Measurements from ENCODE around the gene TBC1D1. TPM values are rescaled to one million over a fixed set of nuclear protein-coding genes. Genes with fewer than 3 reads are reported as not detected.
A peak's percentile ranks its signal among the peaks of the same experiment; 100 is the strongest.

TBC1D1 gene
- total and polyA plus RNA-seq, 5 donors from 2014 or later = 12.3 to 48.2 (median 19.4) TPM

DNA sequence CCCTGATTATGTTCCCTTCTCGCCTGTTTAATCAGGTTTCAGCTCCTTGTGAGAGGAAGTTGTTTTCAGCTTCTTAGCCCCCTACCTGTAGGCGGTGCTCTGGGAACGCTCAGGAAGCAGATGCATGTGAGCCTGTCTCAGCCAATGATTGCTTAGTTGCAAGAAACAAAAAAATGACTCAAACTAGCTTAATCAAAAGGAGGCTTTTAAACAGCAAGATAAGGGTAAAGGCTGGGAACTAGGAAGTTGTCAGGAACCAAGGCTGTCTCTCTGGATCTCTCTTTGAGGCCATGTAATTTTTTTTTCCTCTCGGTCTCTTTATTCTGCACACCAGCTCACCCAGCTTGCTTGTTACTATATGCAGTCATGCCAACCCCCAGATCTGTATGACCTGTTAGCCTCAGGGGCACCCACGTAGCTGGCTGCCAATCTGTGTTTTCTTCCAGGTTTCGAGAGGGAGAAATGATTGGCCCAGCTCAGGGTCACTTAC, 178.4 kb downstream of the TBC1D1 start:
- Mint-ChIP-seq H3K27me3 (no peaks in the 10 kb centered on the region), H3K9me3 (peaks cover 0 to 2% (median 0%) of the 10 kb centered on the region in 7 donors), H3K4me1 (peaks cover 5 to 13% (median 9%) of the 10 kb centered on the region in 4 donors), H3K36me3 (peaks cover 34% of the 10 kb centered on the region), H3K27ac (peak overlapping the region in 2 of 3 donors; percentile 33 to 80), H3K4me3 (no peak overlapping the region)
- ATAC-seq (ENCODE audit: low read depth in 2 of 2) = peak; percentile 45 to 74
- Histone ChIP-seq H3K36me3 (ENCODE audit: control insufficient read depth, insufficient read depth, low read length) (peaks cover 4% of the 10 kb centered on the region), H3K27me3 (ENCODE audit: control insufficient read depth, insufficient read depth, low read length) (no peaks in the 10 kb centered on the region), H3K4me1 (ENCODE audit: control insufficient read depth, insufficient read depth, low read length, poor library complexity, severe bottlenecking) (no peaks in the 10 kb centered on the region), H3K27ac (ENCODE audit: insufficient read depth, low read length, poor library complexity, severe bottlenecking) (no peak overlapping the region), H3K4me3 (ENCODE audit: low read depth, low read length) (no peak overlapping the region), H3K9me3 (ENCODE audit: control insufficient read depth in 2 of 2, low read length in 2 of 2) (no peaks in the 10 kb centered on the region)
- peak in 2 of 3 donors; percentile 16 to 72 for DNase-seq

DNA sequence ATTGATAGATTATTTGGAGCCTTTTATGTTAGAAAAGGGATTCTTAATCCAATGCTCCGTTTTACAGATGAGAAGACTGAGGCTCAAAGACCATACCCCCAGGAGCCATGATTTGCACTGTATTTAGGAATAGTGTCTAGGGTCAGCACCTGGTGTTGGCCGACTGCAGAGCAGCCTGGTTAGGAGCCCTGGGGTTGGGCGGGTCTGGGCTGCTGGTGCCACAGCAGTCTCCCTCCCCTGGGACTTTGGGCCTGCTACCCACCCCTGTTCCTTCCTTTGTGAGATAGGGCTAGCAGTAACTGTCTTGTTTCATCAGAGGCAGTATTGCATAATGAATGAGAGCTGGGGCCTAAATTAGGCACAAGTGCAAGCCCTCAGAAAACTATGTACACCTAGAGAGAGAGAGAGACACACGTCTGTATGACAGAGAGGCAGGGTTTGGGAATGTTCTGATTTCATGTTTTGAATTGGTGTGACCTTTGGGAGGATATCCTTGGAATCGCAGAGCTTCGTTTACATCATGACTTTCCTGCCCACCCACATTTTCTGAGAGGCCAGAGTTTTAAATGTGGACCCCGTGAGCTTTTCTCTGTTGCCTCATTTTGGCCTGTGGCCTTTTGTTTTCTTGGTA, 181.0 kb downstream of the TBC1D1 start:
- no peak overlapping the region for H3K4me3 Mint-ChIP-seq
- Histone ChIP-seq H3K36me3 (ENCODE audit: control insufficient read depth, insufficient read depth, low read length) (peaks cover 3% of the 10 kb centered on the region), H3K9me3 (ENCODE audit: control insufficient read depth in 2 of 2, low read length in 2 of 2) (no peaks in the 10 kb centered on the region), H3K27me3 (ENCODE audit: control insufficient read depth, insufficient read depth, low read length) (no peaks in the 10 kb centered on the region), H3K4me3 (ENCODE audit: low read depth, low read length) (no peak overlapping the region), H3K4me1 (ENCODE audit: control insufficient read depth, insufficient read depth, low read length, poor library complexity, severe bottlenecking) (no peaks in the 10 kb centered on the region), H3K27ac (ENCODE audit: insufficient read depth, low read length, poor library complexity, severe bottlenecking) (no peak overlapping the region)
- no peaks in the 10 kb centered on the region for H3K27me3 Mint-ChIP-seq
- peaks cover 5 to 14% (median 12%) of the 10 kb centered on the region in 4 donors for H3K4me1 Mint-ChIP-seq
- H3K9me3 Mint-ChIP-seq = peaks cover 0 to 2% (median 0%) of the 10 kb centered on the region in 7 donors
- no peak for ATAC-seq (ENCODE audit: low read depth in 2 of 2)
- DNase-seq = peak in 1 of 3 donors; percentile 18
- H3K36me3 Mint-ChIP-seq = peaks cover 40% of the 10 kb centered on the region
- no peak overlapping the region for H3K27ac Mint-ChIP-seq

DNA sequence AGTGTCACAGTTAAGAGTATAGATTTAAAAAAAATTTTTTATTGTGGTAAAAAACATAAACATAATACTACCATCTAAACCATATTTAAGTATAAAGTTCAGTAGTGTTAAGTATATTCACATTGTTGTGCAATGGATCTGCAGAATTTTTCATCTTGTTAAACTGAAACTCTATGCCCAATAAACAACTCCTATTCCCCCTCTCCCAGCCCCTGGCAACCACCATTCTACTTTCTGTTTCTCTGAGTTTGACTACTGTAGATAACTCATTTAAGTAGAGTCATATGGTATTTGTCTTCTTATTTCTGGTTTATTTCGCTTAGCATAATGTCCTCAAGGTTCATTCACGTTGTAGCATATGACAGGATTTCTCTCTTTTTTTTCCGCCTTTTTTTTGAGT, 181.7 kb downstream of the TBC1D1 start:
- Histone ChIP-seq H3K36me3 (ENCODE audit: control insufficient read depth, insufficient read depth, low read length) (peaks cover 3% of the 10 kb centered on the region), H3K27me3 (ENCODE audit: control insufficient read depth, insufficient read depth, low read length) (no peaks in the 10 kb centered on the region), H3K4me1 (ENCODE audit: control insufficient read depth, insufficient read depth, low read length, poor library complexity, severe bottlenecking) (no peaks in the 10 kb centered on the region), H3K9me3 (ENCODE audit: control insufficient read depth in 2 of 2, low read length in 2 of 2) (no peaks in the 10 kb centered on the region), H3K27ac (ENCODE audit: insufficient read depth, low read length, poor library complexity, severe bottlenecking) (no peak overlapping the region), H3K4me3 (ENCODE audit: low read depth, low read length) (no peak overlapping the region)
- no peaks in the 10 kb centered on the region for H3K27me3 Mint-ChIP-seq
- no peak overlapping the region for H3K4me3 Mint-ChIP-seq
- H3K27ac Mint-ChIP-seq = peak overlapping the region in 2 of 3 donors; percentile 35 to 68
- H3K36me3 Mint-ChIP-seq = peaks cover 40% of the 10 kb centered on the region
- DNase-seq (peak in 1 of 3 donors; percentile 24), ATAC-seq (ENCODE audit: low read depth in 2 of 2) (no peak)
- H3K9me3 Mint-ChIP-seq = peaks cover 0 to 2% (median 0%) of the 10 kb centered on the region in 7 donors
- H3K4me1 Mint-ChIP-seq = peaks cover 5 to 14% (median 12%) of the 10 kb centered on the region in 4 donors

DNA sequence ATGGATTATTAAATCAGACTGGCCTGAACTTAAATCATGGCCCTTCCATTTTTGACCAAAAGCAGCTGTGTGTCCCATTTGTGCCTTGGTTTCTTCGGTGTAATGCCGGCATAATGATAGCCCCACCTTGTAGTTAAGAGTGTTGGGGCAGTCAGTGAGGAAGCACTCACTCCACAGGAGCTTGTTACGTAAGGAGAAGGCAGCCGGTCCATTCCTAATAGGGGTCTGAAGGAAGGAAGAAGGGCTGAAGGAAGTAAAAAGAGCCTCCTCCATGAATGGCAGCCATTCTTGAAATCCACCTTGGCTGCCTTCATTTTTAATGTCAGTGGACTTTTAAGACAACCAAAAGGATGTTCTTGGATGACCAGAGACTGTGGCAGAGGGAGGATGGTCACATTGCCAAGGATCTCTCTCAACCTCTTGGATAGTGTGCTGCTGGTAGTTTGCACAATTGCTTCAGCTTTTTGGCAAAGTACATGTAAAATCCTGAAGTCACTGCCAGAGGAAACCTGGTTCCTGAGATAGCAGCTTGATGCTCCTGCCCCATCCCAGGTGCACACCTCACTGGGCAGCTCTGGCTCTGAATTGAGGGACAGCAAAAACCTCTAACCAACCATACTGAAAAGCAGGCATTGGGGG, 182.8 kb downstream of the TBC1D1 start:
- H3K9me3 Mint-ChIP-seq = no peaks in the 10 kb centered on the region
- H3K36me3 Mint-ChIP-seq = peaks cover 35% of the 10 kb centered on the region
- peak overlapping the region in 1 of 4 donors; percentile 29 for H3K4me3 Mint-ChIP-seq
- no peak for ATAC-seq (ENCODE audit: low read depth in 2 of 2)
- Histone ChIP-seq H3K27ac (ENCODE audit: insufficient read depth, low read length, poor library complexity, severe bottlenecking) (no peak overlapping the region), H3K4me3 (ENCODE audit: low read depth, low read length) (no peak overlapping the region), H3K4me1 (ENCODE audit: control insufficient read depth, insufficient read depth, low read length, poor library complexity, severe bottlenecking) (no peaks in the 10 kb centered on the region), H3K9me3 (ENCODE audit: control insufficient read depth in 2 of 2, low read length in 2 of 2) (no peaks in the 10 kb centered on the region), H3K36me3 (ENCODE audit: control insufficient read depth, insufficient read depth, low read length) (peaks cover 3% of the 10 kb centered on the region), H3K27me3 (ENCODE audit: control insufficient read depth, insufficient read depth, low read length) (no peaks in the 10 kb centered on the region)
- H3K27me3 Mint-ChIP-seq = no peaks in the 10 kb centered on the region
- H3K4me1 Mint-ChIP-seq = peaks cover 5 to 16% (median 14%) of the 10 kb centered on the region in 4 donors
- DNase-seq = no peak
- H3K27ac Mint-ChIP-seq = peak overlapping the region in 1 of 3 donors; percentile 56

DNA sequence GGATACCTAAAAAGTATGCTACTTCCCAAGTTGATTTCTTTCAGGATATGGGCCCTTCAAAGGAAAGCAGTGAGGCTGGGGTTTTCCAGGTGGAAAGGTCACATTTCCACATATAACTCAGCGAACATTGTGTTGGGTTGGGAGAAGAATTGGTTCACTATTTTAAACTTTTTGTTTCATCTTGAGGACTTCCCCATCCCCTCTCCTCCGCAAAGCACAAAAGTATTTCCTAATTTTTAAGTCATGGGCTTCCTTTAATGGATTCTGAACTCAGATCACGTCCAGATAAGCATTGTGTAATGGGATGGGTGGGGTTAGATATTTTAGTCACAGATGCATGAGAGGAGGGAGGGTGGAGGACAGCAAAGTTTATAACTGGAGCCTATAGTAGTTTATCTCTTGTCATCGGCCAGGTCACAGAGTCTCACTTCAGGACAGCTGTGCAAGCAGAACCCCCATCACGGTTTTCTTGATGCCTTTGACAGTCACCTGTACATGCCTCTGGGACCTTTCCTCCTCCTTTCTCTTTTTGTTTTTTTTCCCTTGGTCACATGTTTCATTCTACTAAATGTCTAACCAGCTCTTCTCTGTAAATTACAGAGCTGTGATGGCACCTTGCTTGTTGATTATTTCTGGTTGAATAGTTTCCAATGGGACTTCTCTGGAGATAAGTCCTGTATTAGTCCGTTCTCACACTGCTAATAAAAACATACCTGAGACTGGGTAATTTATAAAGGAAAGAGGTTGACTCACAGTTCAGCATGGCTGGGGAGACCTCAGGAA, 184.7 kb downstream of the TBC1D1 start:
- H3K27ac Mint-ChIP-seq = peak overlapping the region in 1 of 3 donors; percentile 52

DNA sequence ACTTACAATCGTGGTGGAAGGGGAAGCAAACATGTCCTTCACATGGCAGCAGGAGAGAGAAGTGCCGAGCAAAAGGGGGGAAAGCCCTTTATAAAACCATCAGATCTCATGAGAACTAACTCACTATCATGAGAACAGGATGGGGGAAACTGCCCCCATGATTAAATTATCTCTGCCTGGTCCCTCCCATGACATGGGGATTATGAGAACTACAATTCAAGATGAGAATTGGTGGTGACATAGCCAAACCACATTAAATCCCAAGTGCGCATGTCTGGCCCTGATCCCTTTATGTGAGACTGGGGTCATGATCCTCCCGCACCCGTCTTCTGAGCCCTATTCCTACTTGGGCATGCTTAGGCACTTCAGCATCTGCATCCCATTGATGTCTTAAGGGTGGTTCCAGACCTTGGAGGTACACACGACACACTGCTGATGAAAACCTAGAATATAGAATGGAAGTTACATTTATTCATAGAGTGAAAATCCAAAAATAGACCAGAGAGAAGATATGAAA, 185.3 kb downstream of the TBC1D1 start:
- DNase-seq (no peak), ATAC-seq (ENCODE audit: low read depth in 2 of 2) (no peak)
- no peaks in the 10 kb centered on the region for H3K9me3 Mint-ChIP-seq
- peak overlapping the region in 1 of 3 donors; percentile 52 for H3K27ac Mint-ChIP-seq
- Histone ChIP-seq H3K27ac (ENCODE audit: insufficient read depth, low read length, poor library complexity, severe bottlenecking) (no peak overlapping the region), H3K9me3 (ENCODE audit: control insufficient read depth in 2 of 2, low read length in 2 of 2) (no peaks in the 10 kb centered on the region), H3K4me3 (ENCODE audit: low read depth, low read length) (no peak overlapping the region), H3K4me1 (ENCODE audit: control insufficient read depth, insufficient read depth, low read length, poor library complexity, severe bottlenecking) (no peaks in the 10 kb centered on the region), H3K27me3 (ENCODE audit: control insufficient read depth, insufficient read depth, low read length) (no peaks in the 10 kb centered on the region), H3K36me3 (ENCODE audit: control insufficient read depth, insufficient read depth, low read length) (peaks cover 5% of the 10 kb centered on the region)
- peaks cover 5 to 15% (median 12%) of the 10 kb centered on the region in 4 donors for H3K4me1 Mint-ChIP-seq
- H3K36me3 Mint-ChIP-seq = peaks cover 43% of the 10 kb centered on the region
- H3K4me3 Mint-ChIP-seq = no peak overlapping the region
- H3K27me3 Mint-ChIP-seq = no peaks in the 10 kb centered on the region

More for the DNA sequence above, 184.7 kb downstream of the TBC1D1 start:
- no peaks in the 10 kb centered on the region for H3K27me3 Mint-ChIP-seq
- H3K36me3 Mint-ChIP-seq = peaks cover 40% of the 10 kb centered on the region
- DNase-seq (no peak), ATAC-seq (ENCODE audit: low read depth in 2 of 2) (no peak)
- Histone ChIP-seq H3K27ac (ENCODE audit: insufficient read depth, low read length, poor library complexity, severe bottlenecking) (no peak overlapping the region), H3K9me3 (ENCODE audit: control insufficient read depth in 2 of 2, low read length in 2 of 2) (no peaks in the 10 kb centered on the region), H3K4me3 (ENCODE audit: low read depth, low read length) (no peak overlapping the region), H3K27me3 (ENCODE audit: control insufficient read depth, insufficient read depth, low read length) (no peaks in the 10 kb centered on the region), H3K36me3 (ENCODE audit: control insufficient read depth, insufficient read depth, low read length) (peaks cover 5% of the 10 kb centered on the region), H3K4me1 (ENCODE audit: control insufficient read depth, insufficient read depth, low read length, poor library complexity, severe bottlenecking) (no peaks in the 10 kb centered on the region)
- no peaks in the 10 kb centered on the region for H3K9me3 Mint-ChIP-seq
- H3K4me3 Mint-ChIP-seq = no peak overlapping the region
- H3K4me1 Mint-ChIP-seq = peaks cover 5 to 17% (median 14%) of the 10 kb centered on the region in 4 donors

DNA sequence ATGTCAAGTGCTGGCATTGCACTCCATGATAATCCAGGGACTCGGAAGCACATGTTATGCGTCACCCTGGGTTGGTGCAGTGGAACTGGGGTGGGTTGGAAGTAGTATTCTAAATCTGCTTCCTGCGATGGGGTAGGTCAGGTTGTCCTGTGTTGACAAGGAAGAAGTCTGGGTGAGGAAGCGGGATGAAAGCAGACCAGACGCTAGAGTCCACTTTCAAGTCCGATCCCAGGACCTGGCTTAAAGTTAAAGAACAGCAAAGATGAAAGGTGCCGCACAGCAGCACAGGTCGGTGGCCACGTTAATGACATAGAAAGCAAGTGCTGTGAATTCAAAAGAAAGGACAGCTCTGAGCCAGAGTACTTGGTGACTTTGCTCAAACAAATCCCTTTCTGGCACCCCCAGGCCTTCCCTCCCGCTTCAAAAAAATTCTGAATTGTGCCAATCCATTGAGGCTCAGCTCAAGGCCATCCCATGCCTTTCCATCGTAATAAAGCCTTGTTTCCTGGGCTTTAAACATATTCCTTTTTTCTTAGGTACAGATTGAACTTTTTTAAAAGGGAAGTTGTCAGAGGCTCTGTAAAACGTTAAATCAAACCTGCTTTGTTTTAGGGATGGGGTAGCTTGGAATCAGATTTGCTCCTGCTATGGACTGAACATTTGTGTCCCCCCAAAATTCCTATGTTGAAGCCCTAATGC, 187.1 kb downstream of the TBC1D1 start:
- H3K4me3 ChIP-seq (ENCODE audit: low read depth, low read length) = no peak overlapping the region
- H3K27me3 ChIP-seq (ENCODE audit: control insufficient read depth, insufficient read depth, low read length) = no peaks in the 10 kb centered on the region
- H3K4me3 Mint-ChIP-seq = no peak overlapping the region
- no peaks in the 10 kb centered on the region for H3K27me3 Mint-ChIP-seq
- ATAC-seq (ENCODE audit: low read depth in 2 of 2) = no peak
- DNase-seq = no peak
- no peaks in the 10 kb centered on the region for H3K4me1 ChIP-seq (ENCODE audit: control insufficient read depth, insufficient read depth, low read length, poor library complexity, severe bottlenecking)
- peaks cover 2% of the 10 kb centered on the region for H3K36me3 ChIP-seq (ENCODE audit: control insufficient read depth, insufficient read depth, low read length)
- peak overlapping the region in 2 of 3 donors; percentile 26 to 53 for H3K27ac Mint-ChIP-seq
- H3K36me3 Mint-ChIP-seq = peaks cover 48% of the 10 kb centered on the region
- no peaks in the 10 kb centered on the region for H3K9me3 Mint-ChIP-seq
- no peak overlapping the region for H3K27ac ChIP-seq (ENCODE audit: insufficient read depth, low read length, poor library complexity, severe bottlenecking)
- H3K9me3 ChIP-seq (ENCODE audit: control insufficient read depth in 2 of 2, low read length in 2 of 2) = no peaks in the 10 kb centered on the region
- H3K4me1 Mint-ChIP-seq = peaks cover 0 to 18% (median 9%) of the 10 kb centered on the region in 4 donors
